ENCODE results near the gene RAB14. TPM values are rescaled to one million over a fixed set of nuclear protein-coding genes. Genes with fewer than 3 reads are reported as not detected.

RAB14 gene
- total RNA-seq, 1 experiment from 2014 or later = 63.1 TPM

DNA sequence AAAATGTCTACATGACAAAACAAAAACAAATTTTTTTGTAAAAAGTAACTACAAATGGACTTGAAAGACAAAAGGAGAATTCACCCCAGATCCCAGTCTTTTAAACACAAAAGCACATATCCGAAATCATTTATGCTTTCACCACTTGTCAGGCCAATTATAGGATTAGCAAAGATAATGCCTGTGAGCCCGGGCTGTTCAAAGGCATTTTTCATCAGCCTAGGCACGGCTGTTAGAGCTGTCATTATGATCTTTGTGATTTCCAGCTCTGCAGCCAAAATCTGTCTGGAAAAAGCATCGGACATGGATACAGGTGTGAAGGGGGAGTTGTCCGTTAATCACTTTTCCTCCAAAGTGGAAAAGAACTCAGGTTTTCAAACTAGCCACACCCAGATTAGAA is 23.6 kb upstream of the RAB14 start:
- no peak for DNase-seq (ENCODE audit: low read depth, low spot score)
- ATAC-seq = no peak
- Histone ChIP-seq H3K36me3 (ENCODE audit: control insufficient read depth in 1 of 2, insufficient read depth in 2 of 2, low read length in 2 of 2) (no peaks in the 10 kb centered on the region), H3K27ac (ENCODE audit: low read depth, low read length) (no peak overlapping the region), H3K4me1 (ENCODE audit: control insufficient read depth in 1 of 2, insufficient read depth in 2 of 2, low read length in 2 of 2) (peaks cover 0 to 14% of the 10 kb centered on the region in 2 experiments; a peak in 2 of 4 replicates), H3K9me3 (ENCODE audit: control insufficient read depth in 1 of 2, insufficient read depth in 1 of 2, low read depth in 1 of 2, low read length in 2 of 2) (no peaks in the 10 kb centered on the region), H4K20me1 (ENCODE audit: insufficient read depth) (no peaks in the 10 kb centered on the region), H3K4me3 (replicated peaks in 1 of 2; ENCODE audit: low read depth in 1 of 2, low read length in 2 of 2) (no peak overlapping the region), H3K79me2 (ENCODE audit: insufficient read depth, low read length) (no peaks in the 10 kb centered on the region), H3K4me2 (ENCODE audit: low read length) (no peak overlapping the region), H2AFZ (ENCODE audit: low read depth, low read length, poor library complexity, severe bottlenecking) (no peak overlapping the region), H3K9ac (ENCODE audit: low read length) (no peak overlapping the region), H3K27me3 (ENCODE audit: insufficient read depth, low read length) (no peaks in the 10 kb centered on the region), H3K9me2 (ENCODE audit: insufficient read depth) (no peaks in the 10 kb centered on the region)
- intact Hi-C loops (cut with micrococcal nuclease) = no loop called here
- ChIA-PET RAD21 (ENCODE audit: low non-redundant PET in 1 of 2, low total read pairs in 2 of 2, uncharacterized antibody in 2 of 2, unreplicated experiment in 2 of 2) (no interaction called here), POLR2A (no interaction called here), CTCF (interaction anchor here (1.5 kb wide), 1 partner anchor 9 kb away, joined by 4 read pairs; no protein-coding TSS in a partner anchor)
- no TSS peak for BruUV-seq (replicated peaks)
- TF ChIP-seq SIN3A (IDR thresholded peaks at IDR 0.05; ENCODE audit: low read depth) (no peak), ZFX (IDR thresholded peaks at IDR 0.05) (no peak), ELF1 (IDR thresholded peaks at IDR 0.05; ENCODE audit: borderline replicate concordance, low read depth) (no peak), CEBPB (IDR thresholded peaks at IDR 0.05; ENCODE audit: low read depth) (no peak)

- Histone ChIP-seq H3K9me3 (ENCODE audit: control insufficient read depth in 1 of 2, insufficient read depth in 1 of 2, low read depth in 1 of 2, low read length in 2 of 2) (no peaks in the 10 kb centered on the region), H3K9ac (ENCODE audit: low read length) (no peak overlapping the region), H3K79me2 (ENCODE audit: insufficient read depth, low read length) (no peaks in the 10 kb centered on the region), H3K27ac (ENCODE audit: low read depth, low read length) (no peak overlapping the region), H4K20me1 (ENCODE audit: insufficient read depth) (no peaks in the 10 kb centered on the region), H3K4me1 (ENCODE audit: control insufficient read depth in 1 of 2, insufficient read depth in 2 of 2, low read length in 2 of 2) (peaks cover 0 to 14% of the 10 kb centered on the region in 2 experiments; a peak in 2 of 4 replicates), H3K9me2 (ENCODE audit: insufficient read depth) (no peaks in the 10 kb centered on the region), H2AFZ (ENCODE audit: low read depth, low read length, poor library complexity, severe bottlenecking) (peak overlapping the region; percentile 24), H3K4me2 (ENCODE audit: low read length) (peak overlapping the region; percentile 30), H3K27me3 (ENCODE audit: insufficient read depth, low read length) (no peaks in the 10 kb centered on the region), H3K4me3 (replicated peaks in 1 of 2; ENCODE audit: low read depth in 1 of 2, low read length in 2 of 2) (no peak overlapping the region), H3K36me3 (ENCODE audit: control insufficient read depth in 1 of 2, insufficient read depth in 2 of 2, low read length in 2 of 2) (no peaks in the 10 kb centered on the region)
- ChIA-PET POLR2A (no interaction called here), RAD21 (ENCODE audit: low non-redundant PET in 1 of 2, low total read pairs in 2 of 2, uncharacterized antibody in 2 of 2, unreplicated experiment in 2 of 2) (no interaction called here), CTCF (interaction anchor here (0.6 to 1.3 kb wide), 6 partner anchors 9 to 177 kb away, joined by 3 to 6 read pairs (median 4); no protein-coding TSS in a partner anchor)
- ATAC-seq = peak; percentile 83
- DNase-seq (ENCODE audit: low read depth, low spot score) = peak; percentile 54
- intact Hi-C loops (cut with micrococcal nuclease) = no loop called here
- BruUV-seq (replicated peaks) = no TSS peak
- TF ChIP-seq SP1 (IDR thresholded peaks at IDR 0.05; ENCODE audit: low read depth) = no peak
- TF ChIP-seq, protein P1, sequence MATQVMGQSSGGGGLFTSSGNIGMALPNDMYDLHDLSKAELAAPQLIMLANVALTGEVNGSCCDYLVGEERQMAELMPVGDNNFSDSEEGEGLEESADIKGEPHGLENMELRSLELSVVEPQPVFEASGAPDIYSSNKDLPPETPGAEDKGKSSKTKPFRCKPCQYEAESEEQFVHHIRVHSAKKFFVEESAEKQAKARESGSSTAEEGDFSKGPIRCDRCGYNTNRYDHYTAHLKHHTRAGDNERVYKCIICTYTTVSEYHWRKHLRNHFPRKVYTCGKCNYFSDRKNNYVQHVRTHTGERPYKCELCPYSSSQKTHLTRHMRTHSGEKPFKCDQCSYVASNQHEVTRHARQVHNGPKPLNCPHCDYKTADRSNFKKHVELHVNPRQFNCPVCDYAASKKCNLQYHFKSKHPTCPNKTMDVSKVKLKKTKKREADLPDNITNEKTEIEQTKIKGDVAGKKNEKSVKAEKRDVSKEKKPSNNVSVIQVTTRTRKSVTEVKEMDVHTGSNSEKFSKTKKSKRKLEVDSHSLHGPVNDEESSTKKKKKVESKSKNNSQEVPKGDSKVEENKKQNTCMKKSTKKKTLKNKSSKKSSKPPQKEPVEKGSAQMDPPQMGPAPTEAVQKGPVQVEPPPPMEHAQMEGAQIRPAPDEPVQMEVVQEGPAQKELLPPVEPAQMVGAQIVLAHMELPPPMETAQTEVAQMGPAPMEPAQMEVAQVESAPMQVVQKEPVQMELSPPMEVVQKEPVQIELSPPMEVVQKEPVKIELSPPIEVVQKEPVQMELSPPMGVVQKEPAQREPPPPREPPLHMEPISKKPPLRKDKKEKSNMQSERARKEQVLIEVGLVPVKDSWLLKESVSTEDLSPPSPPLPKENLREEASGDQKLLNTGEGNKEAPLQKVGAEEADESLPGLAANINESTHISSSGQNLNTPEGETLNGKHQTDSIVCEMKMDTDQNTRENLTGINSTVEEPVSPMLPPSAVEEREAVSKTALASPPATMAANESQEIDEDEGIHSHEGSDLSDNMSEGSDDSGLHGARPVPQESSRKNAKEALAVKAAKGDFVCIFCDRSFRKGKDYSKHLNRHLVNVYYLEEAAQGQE (IDR thresholded peaks at IDR 0.05; ENCODE audit: low read depth) = no peak
- TF ChIP-seq FOSL1 (IDR thresholded peaks at IDR 0.05; ENCODE audit: low read depth) = no peak
- TF ChIP-seq JUND (IDR thresholded peaks at IDR 0.05) = no peak
- TF ChIP-seq ZNF274 (IDR thresholded peaks at IDR 0.05; ENCODE audit: low read depth, low read length) = no peak
- TF ChIP-seq CEBPB (IDR thresholded peaks at IDR 0.05; ENCODE audit: low read depth) = 0 out of 2 replicates have a peak, but pooled peaks have one; percentile 7
- TF ChIP-seq POLR2A (IDR thresholded peaks at IDR 0.05; ENCODE audit: borderline replicate concordance, extremely low read depth, insufficient read depth, insufficient read length) = no peak
- no peak for TF ChIP-seq POLR2AphosphoS5 (IDR thresholded peaks at IDR 0.05; ENCODE audit: low read depth, low read length)
- TF ChIP-seq SIN3A (IDR thresholded peaks at IDR 0.05; ENCODE audit: low read depth) = no peak
- no peak for TF ChIP-seq CBX3 (IDR thresholded peaks at IDR 0.05; ENCODE audit: low read depth)
- TF ChIP-seq TCF7L2 (IDR thresholded peaks at IDR 0.05; ENCODE audit: borderline replicate concordance, extremely low read depth, insufficient read depth, insufficient read length) = no peak
- TF ChIP-seq SRF (IDR thresholded peaks at IDR 0.05; ENCODE audit: low read depth) = no peak
- peak; percentile 74 for TF ChIP-seq RAD21 (IDR thresholded peaks at IDR 0.05; ENCODE audit: low read depth)
- TF ChIP-seq EZH2phosphoT487 (IDR thresholded peaks at IDR 0.05; ENCODE audit: borderline replicate concordance) = no peak
- TF ChIP-seq EZH2 (IDR thresholded peaks at IDR 0.05) = no peak
- TF ChIP-seq EGR1 (IDR thresholded peaks at IDR 0.05; ENCODE audit: low read depth) = no peak
- peak; percentile 19 for TF ChIP-seq YY1 (IDR thresholded peaks at IDR 0.05; ENCODE audit: extremely low read depth, insufficient replicate concordance, low read depth, low read length)
Observed at GRCh38 chr9:121222524-121223171, 21.0 kb upstream of the RAB14 start.

All from HCT116 (cell line).